Astrocyte (in vitro differentiated cells and primary cell): ENCODE measurements around the gene UBE2N. TPM values are rescaled to one million over a fixed set of nuclear protein-coding genes. Genes with fewer than 3 reads are reported as not detected.
A peak's percentile ranks its signal among the peaks of the same experiment; 100 is the strongest.

Experiments
- DNase-seq: peaks from one replicate; pipeline ENCODE4 v3.0.0-alpha.2; 2010; ENCODE audit warnings: low read depth
- FAIRE-seq: peaks from 2 replicates; lab custom pipeline; 2011; peaks lifted over from hg19 to GRCh38; lab: Jason Lieb, UNC
- H2AFZ ChIP-seq: 2 replicates; pipeline ENCODE4 v1.6.0; 2012; ENCODE audit warnings: low read depth, low read length, inconsistent platforms
- H3K27ac ChIP-seq: 2 replicates; pipeline ENCODE4 v1.5.1; 2011; ENCODE audit warnings: low read depth, low read length, inconsistent platforms
- H3K27me3 ChIP-seq: 2 replicates; pipeline ENCODE4 v1.6.0; 2011; ENCODE audit warnings: low read length, inconsistent platforms; ENCODE audit not compliant: insufficient read depth
- H3K36me3 ChIP-seq: 2 replicates; pipeline ENCODE4 v1.5.1; 2011; ENCODE audit warnings: low read length, inconsistent platforms; ENCODE audit not compliant: insufficient read depth
- H3K4me1 ChIP-seq: 2 replicates; pipeline ENCODE4 v1.5.1; 2011; ENCODE audit warnings: low read length, inconsistent platforms; ENCODE audit not compliant: insufficient read depth
- H3K4me2 ChIP-seq: 2 replicates; pipeline ENCODE4 v1.6.0; 2012; ENCODE audit warnings: low read length, inconsistent platforms
- H3K4me3 ChIP-seq: 2 replicates; pipeline ENCODE4 v1.5.1; 2011; ENCODE audit warnings: low read depth, mild to moderate bottlenecking, low read length, inconsistent platforms; ENCODE audit not compliant: insufficient read depth
- H3K79me2 ChIP-seq: 2 replicates; pipeline ENCODE4 v1.6.0; 2012; ENCODE audit warnings: mild to moderate bottlenecking, low read length, inconsistent platforms; ENCODE audit not compliant: insufficient read depth
- H3K9ac ChIP-seq: 2 replicates; pipeline ENCODE4 v1.6.0; 2012; ENCODE audit warnings: mild to moderate bottlenecking, low read length, inconsistent platforms
- H3K9me3 ChIP-seq: 2 replicates; pipeline ENCODE4 v1.5.1; 2012; ENCODE audit warnings: low read depth, mild to moderate bottlenecking, low read length, inconsistent platforms; ENCODE audit not compliant: insufficient read depth
- H4K20me1 ChIP-seq: 2 replicates; pipeline ENCODE4 v1.6.0; 2012; ENCODE audit warnings: low read length, inconsistent platforms; ENCODE audit not compliant: insufficient read depth
- H3K27ac Mint-ChIP-seq: one replicate; pipeline ENCODE4 v1.8.0; 2021; ENCODE audit warnings: mild to moderate bottlenecking, mixed read lengths; ENCODE audit not compliant: unreplicated experiment
- H3K27me3 Mint-ChIP-seq: one replicate; pipeline ENCODE4 v1.8.0; 2021; ENCODE audit warnings: low read depth, mixed read lengths; ENCODE audit not compliant: unreplicated experiment
- H3K36me3 Mint-ChIP-seq: one replicate; pipeline ENCODE4 v1.8.0; 2021; ENCODE audit warnings: low read depth, mixed read lengths; ENCODE audit not compliant: unreplicated experiment
- H3K4me1 Mint-ChIP-seq: one replicate; pipeline ENCODE4 v1.8.0; 2021; ENCODE audit warnings: low read depth, mixed read lengths; ENCODE audit not compliant: unreplicated experiment
- H3K4me3 Mint-ChIP-seq: one replicate; pipeline ENCODE4 v1.8.0; 2021; ENCODE audit warnings: mild to moderate bottlenecking, moderate library complexity, mixed read lengths; ENCODE audit not compliant: unreplicated experiment
- H3K9me3 Mint-ChIP-seq: one replicate; pipeline ENCODE4 v1.8.0; 2021; ENCODE audit warnings: mild to moderate bottlenecking, mixed read lengths; ENCODE audit not compliant: unreplicated experiment
- CTCF ChIP-seq: IDR thresholded peaks from 2 replicates; pipeline ENCODE4 v1.5.1; 2011; ENCODE audit warnings: low read depth, mild to moderate bottlenecking, inconsistent platforms, low read length, moderate library complexity; ENCODE audit not compliant: insufficient read depth
- EZH2 ChIP-seq: IDR thresholded peaks from 2 replicates; pipeline ENCODE4 v1.6.1; 2012; ENCODE audit warnings: mild to moderate bottlenecking, low read length, inconsistent platforms; ENCODE audit not compliant: insufficient read depth
- total RNA-seq: library from RNA; stranded (reverse); gene quantifications from 2 replicates; pipeline ENCODE4 v1.2.1, GENCODE V29; 2021

Gene UBE2N
- total RNA-seq, 1 donor from 2014 or later = 129 TPM

DNA sequence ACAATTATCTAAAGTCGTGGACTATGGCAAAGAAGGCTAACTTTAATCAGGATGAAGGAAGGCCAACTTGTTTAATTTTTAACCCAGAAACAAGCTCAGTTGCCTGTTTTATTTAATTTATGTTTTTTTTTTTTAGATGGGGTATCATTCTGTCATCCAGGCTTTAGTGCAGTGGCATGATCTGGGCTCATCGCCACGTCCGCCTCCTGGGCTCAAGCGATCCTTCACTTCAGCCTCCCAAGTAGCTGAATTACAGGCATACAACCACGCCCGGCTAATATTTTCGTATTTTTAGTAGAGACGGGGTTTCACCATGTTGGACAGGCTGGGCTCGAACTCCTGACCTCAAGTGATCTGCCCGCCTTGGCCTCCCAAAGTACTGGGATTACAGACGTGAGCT, 44.3 kb downstream of the UBE2N start:
- TF ChIP-seq EZH2 (no peak), CTCF (no peak)
- Mint-ChIP-seq H3K4me3 (no peak overlapping the region), H3K36me3 (peaks cover under 1% of the 10 kb centered on the region), H3K27me3 (no peaks in the 10 kb centered on the region), H3K4me1 (peaks cover 2% of the 10 kb centered on the region), H3K27ac (no peak overlapping the region), H3K9me3 (no peaks in the 10 kb centered on the region)
- H3K79me2 ChIP-seq = peaks cover 52% of the 10 kb centered on the region
- no peaks in the 10 kb centered on the region for H3K9me3 ChIP-seq
- H3K36me3 ChIP-seq = peaks cover 28% of the 10 kb centered on the region
- no peaks in the 10 kb centered on the region for H3K27me3 ChIP-seq
- H3K4me1 ChIP-seq = no peaks in the 10 kb centered on the region
- peaks cover 29% of the 10 kb centered on the region for H4K20me1 ChIP-seq
- DNase-seq = no peak
- H3K27ac ChIP-seq = no peak overlapping the region
- no peak overlapping the region for H3K4me2 ChIP-seq
- FAIRE-seq = no peak
- H2AFZ ChIP-seq = no peak overlapping the region
- H3K4me3 ChIP-seq = no peak overlapping the region
- no peak overlapping the region for H3K9ac ChIP-seq

DNA sequence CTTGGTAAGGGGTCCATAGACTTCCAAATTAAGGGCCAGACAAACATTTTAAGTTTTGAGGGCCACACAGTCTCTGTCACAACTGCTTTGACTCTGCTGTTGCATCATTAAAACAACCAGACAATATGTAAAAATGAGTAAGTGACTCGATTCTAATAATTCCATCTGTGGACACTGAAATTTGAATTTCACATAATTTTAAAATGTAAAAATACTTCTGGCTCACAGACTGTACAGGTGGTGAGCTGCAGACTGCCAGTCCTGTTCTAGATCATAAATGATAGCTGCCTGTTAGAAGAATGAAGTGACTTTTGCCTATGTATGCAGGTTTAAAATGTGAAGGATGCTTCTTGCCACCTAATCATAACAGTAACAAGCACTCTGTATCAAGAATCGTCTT, 48.3 kb downstream of the UBE2N start:
- H3K27ac Mint-ChIP-seq = no peak overlapping the region
- DNase-seq = no peak
- no peak overlapping the region for H3K4me3 ChIP-seq
- no peak overlapping the region for H3K27ac ChIP-seq
- H3K9ac ChIP-seq = no peak overlapping the region
- no peaks in the 10 kb centered on the region for H3K27me3 Mint-ChIP-seq
- no peaks in the 10 kb centered on the region for H3K9me3 Mint-ChIP-seq
- no peak for TF ChIP-seq EZH2
- TF ChIP-seq CTCF = no peak
- peaks cover 58% of the 10 kb centered on the region for H4K20me1 ChIP-seq
- peaks cover 10% of the 10 kb centered on the region for H3K4me1 ChIP-seq
- no peak overlapping the region for H3K4me2 ChIP-seq
- H2AFZ ChIP-seq = no peak overlapping the region
- peaks cover 3% of the 10 kb centered on the region for H3K4me1 Mint-ChIP-seq
- no peaks in the 10 kb centered on the region for H3K9me3 ChIP-seq
- no peaks in the 10 kb centered on the region for H3K36me3 Mint-ChIP-seq
- H3K27me3 ChIP-seq = no peaks in the 10 kb centered on the region
- H3K36me3 ChIP-seq = peaks cover 21% of the 10 kb centered on the region
- FAIRE-seq = no peak
- no peak overlapping the region for H3K4me3 Mint-ChIP-seq
- H3K79me2 ChIP-seq = peaks cover 87% of the 10 kb centered on the region

DNA sequence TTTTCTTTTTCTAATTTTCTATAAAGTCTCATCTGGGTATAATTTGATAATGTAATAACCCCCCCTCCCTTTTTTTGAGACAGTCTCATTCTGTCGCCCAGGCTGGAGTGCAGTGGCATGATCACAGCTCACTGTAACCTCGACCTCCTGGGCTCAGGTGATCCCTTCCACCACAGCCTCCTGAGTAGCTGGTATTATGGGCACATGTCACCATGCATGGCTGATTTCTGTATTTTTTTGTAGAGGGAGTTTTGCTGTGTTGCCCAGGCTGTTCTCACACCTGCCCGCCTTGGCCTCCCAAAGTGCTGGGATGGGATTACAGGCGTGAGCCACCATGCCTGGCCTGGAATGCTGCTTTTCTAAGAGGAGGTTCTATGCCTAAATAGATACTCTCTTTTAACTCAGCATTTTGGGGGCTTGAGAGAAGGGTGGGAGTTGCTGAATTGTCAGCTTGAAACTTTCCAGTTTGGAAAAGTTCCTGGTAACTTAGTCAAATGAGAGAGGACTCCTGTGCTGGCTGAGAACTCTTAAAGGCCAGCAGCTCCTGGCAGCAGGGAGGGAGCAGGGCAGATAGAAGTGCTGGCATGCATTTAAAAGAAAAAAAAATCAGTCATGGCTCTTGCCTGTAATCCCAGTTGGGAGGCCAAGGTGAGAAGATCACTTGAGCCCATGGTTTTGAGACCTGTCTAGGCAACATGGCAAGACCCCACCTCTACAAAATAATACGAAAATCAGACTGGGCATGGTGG, 51.0 kb downstream of the UBE2N start:
- Histone ChIP-seq H3K36me3 (peaks cover 4% of the 10 kb centered on the region), H2AFZ (no peak overlapping the region), H3K9me3 (no peaks in the 10 kb centered on the region), H3K27ac (no peak overlapping the region), H4K20me1 (peaks cover 70% of the 10 kb centered on the region), H3K27me3 (no peaks in the 10 kb centered on the region), H3K4me2 (no peak overlapping the region), H3K4me3 (no peak overlapping the region), H3K4me1 (peaks cover 20% of the 10 kb centered on the region), H3K79me2 (peaks cover 92% of the 10 kb centered on the region), H3K9ac (no peak overlapping the region)
- H3K4me3 Mint-ChIP-seq = no peak overlapping the region
- DNase-seq = no peak
- no peaks in the 10 kb centered on the region for H3K9me3 Mint-ChIP-seq
- peaks cover 13% of the 10 kb centered on the region for H3K4me1 Mint-ChIP-seq
- no peaks in the 10 kb centered on the region for H3K27me3 Mint-ChIP-seq
- TF ChIP-seq CTCF = no peak
- TF ChIP-seq EZH2 = no peak
- peak overlapping the region; percentile 12 for H3K27ac Mint-ChIP-seq
- FAIRE-seq = no peak
- no peaks in the 10 kb centered on the region for H3K36me3 Mint-ChIP-seq
